SK-N-SH (cell line): Measurements from ENCODE around the gene ILK. TPM values are rescaled to one million over a fixed set of nuclear protein-coding genes. Genes with fewer than 3 reads are reported as not detected.

Source experiments
- CTCF ChIA-PET: fragments of 300-600, 350-600 bp; formaldehyde crosslinking; extraction: SDS; loops from one replicate; lab custom pipeline; 2021; lab: Yijun Ruan, JAX
- POLR2A ChIA-PET: fragments of 350-600 bp; sonication (Branson Sonifier 250); formaldehyde crosslinking; extraction: SDS; loops from one replicate; lab custom pipeline; 2020; ENCODE audit warnings: antibody characterized with exemption, inconsistent platforms; lab: Yijun Ruan, JAX
- DNase-seq: peaks from one replicate; pipeline ENCODE4 v3.0.0; 2012
- H2AFZ ChIP-seq: fragments of 200-600 bp; sonication (generic); 2 replicates; pipeline ENCODE4 v1.8.1; 2016; ENCODE audit warnings: antibody characterized with exemption, mild to moderate bottlenecking, low read depth
- H3F3A ChIP-seq: fragments of 200-600 bp; sonication (generic); replicated peaks from 2 replicates; pipeline ENCODE3; 2016; ENCODE audit warnings: antibody characterized with exemption, mild to moderate bottlenecking; ENCODE audit not compliant: insufficient read depth
- H3K27ac ChIP-seq, 2 experiments: fragments of 200-500 bp in 1 of 2; fragments of 200-600 bp in 1 of 2; sonication (Bioruptor generic) in 1 of 2; sonication (generic), shearing (Covaris generic) in 1 of 2; 2 replicates each; pipeline versions ENCODE4 v1.5.1 to v1.6.1; 2014 to 2016; ENCODE audit warnings: low read depth in 2 of 2, inconsistent platforms in 1 of 2, low read length in 1 of 2, mild to moderate bottlenecking in 1 of 2, mixed read lengths in 1 of 2
- H3K27me3 ChIP-seq: fragments of 200-600 bp; sonication (generic), shearing (Covaris generic); 2 replicates; pipeline ENCODE4 v1.6.1; 2016; ENCODE audit warnings: mixed run types; ENCODE audit not compliant: insufficient read depth
- H3K36me3 ChIP-seq, 2 experiments: fragments of 200-500 bp in 1 of 2; fragments of 200-600 bp in 1 of 2; sonication (Bioruptor generic) in 1 of 2; sonication (generic) in 1 of 2; replicated peaks in 1 of 2; 2 replicates each; pipeline versions ENCODE3 to v1.5.1; 2014 to 2016; ENCODE audit warnings: low read length in 1 of 2, mild to moderate bottlenecking in 1 of 2; ENCODE audit not compliant: insufficient read depth in 2 of 2, control insufficient read depth in 1 of 2
- H3K4me1 ChIP-seq, 2 experiments: fragments of 200-500 bp in 1 of 2; fragments of 200-600 bp in 1 of 2; sonication (Bioruptor generic) in 1 of 2; sonication (generic), shearing (Covaris generic) in 1 of 2; 2 replicates each; pipeline versions ENCODE4 v1.5.1 to v1.6.1; 2014 to 2016; ENCODE audit warnings: low read depth in 1 of 2, low read length in 1 of 2, mixed run types in 1 of 2; ENCODE audit not compliant: insufficient read depth in 2 of 2, control insufficient read depth in 1 of 2
- H3K4me2 ChIP-seq: fragments of 200-600 bp; sonication (generic), shearing (Covaris generic); 2 replicates; pipeline ENCODE4 v1.6.1; 2017; ENCODE audit warnings: mixed run types
- H3K4me3 ChIP-seq, 2 experiments: fragments of 200-500 bp in 1 of 2; fragments of 200-600 bp in 1 of 2; sonication (Bioruptor generic) in 1 of 2; sonication (generic), shearing (Covaris generic) in 1 of 2; 2 replicates each; pipeline versions ENCODE4 v1.5.1 to v1.8.1; 2014 to 2016; ENCODE audit warnings: low read depth in 2 of 2, inconsistent platforms in 1 of 2, low read length in 1 of 2, mild to moderate bottlenecking in 1 of 2, mixed read lengths in 1 of 2, moderate library complexity in 1 of 2
- H3K79me2 ChIP-seq: fragments of 200-600 bp; sonication (generic); 2 replicates; pipeline ENCODE4 v1.8.1; 2017; ENCODE audit warnings: mild to moderate bottlenecking; ENCODE audit not compliant: insufficient read depth
- H3K9ac ChIP-seq: fragments of 200-600 bp; sonication (generic); 2 replicates; pipeline ENCODE4 v1.6.1; 2017; ENCODE audit warnings: mixed run types
- H3K9me2 ChIP-seq: fragments of 200-600 bp; sonication (generic); 2 replicates; pipeline ENCODE4 v1.6.1; 2017; ENCODE audit warnings: mixed run types
- H3K9me3 ChIP-seq: fragments of 200-600 bp; sonication (generic); 2 replicates; pipeline ENCODE4 v1.6.1; 2017; ENCODE audit warnings: mixed run types, mild to moderate bottlenecking, moderate library complexity
- H4K20me1 ChIP-seq: fragments of 200-600 bp; sonication (generic); 2 replicates; pipeline ENCODE4 v1.6.1; 2017; ENCODE audit warnings: mild to moderate bottlenecking, mixed run types; ENCODE audit not compliant: insufficient read depth
- CHD2 ChIP-seq: fragments of 150-350 bp; IDR thresholded peaks from 2 replicates; pipeline ENCODE4 v1.6.1; 2018; ENCODE audit warnings: low read length; ENCODE audit not compliant: partially characterized antibody
- EP300 ChIP-seq, 2 experiments: IDR thresholded peaks; 2 replicates each; pipeline versions ENCODE4 v1.4.0 to v1.6.1; 2012; ENCODE audit warnings: borderline replicate concordance in 1 of 2, low read depth in 1 of 2, low read length in 1 of 2
- FOSL2 ChIP-seq: IDR thresholded peaks from 2 replicates; pipeline ENCODE4 v1.4.0; 2012; ENCODE audit warnings: low read depth, mild to moderate bottlenecking, moderate library complexity, borderline replicate concordance
- GABPA ChIP-seq: IDR thresholded peaks from 2 replicates; pipeline ENCODE4 v1.4.0; 2012; ENCODE audit warnings: low read depth, mild to moderate bottlenecking
- GATA2 ChIP-seq: sonication (generic); formaldehyde crosslinking; IDR thresholded peaks from 2 replicates; pipeline ENCODE4 v1.5.0; 2020; ENCODE audit warnings: mild to moderate bottlenecking, missing genetic modification reagents
- JUND ChIP-seq: IDR thresholded peaks from 2 replicates; pipeline ENCODE4 v1.4.0; 2012
- MXI1 ChIP-seq: IDR thresholded peaks from 2 replicates; pipeline ENCODE4 v1.6.1; 2012; ENCODE audit warnings: mild to moderate bottlenecking, low read depth, low read length, improper control_type of control experiment
- POLR2AphosphoS5 ChIP-seq: IDR thresholded peaks from 2 replicates; pipeline ENCODE4 v1.6.1; 2012; ENCODE audit warnings: low read depth, low read length
- SIN3A ChIP-seq: IDR thresholded peaks from 2 replicates; pipeline ENCODE4 v1.6.1; 2012; ENCODE audit warnings: low read depth, mild to moderate bottlenecking, low read length, moderate library complexity, borderline replicate concordance
- TAF1 ChIP-seq: IDR thresholded peaks from 2 replicates; pipeline ENCODE4 v1.6.1; 2012; ENCODE audit warnings: low read depth, mild to moderate bottlenecking, low read length, moderate library complexity, borderline replicate concordance
- TCF12 ChIP-seq: IDR thresholded peaks from 2 replicates; pipeline ENCODE4 v1.4.0; 2012
- USF1 ChIP-seq: IDR thresholded peaks from 2 replicates; pipeline ENCODE4 v1.4.0; 2012; ENCODE audit warnings: low read depth, borderline replicate concordance
- ZBTB33 ChIP-seq: IDR thresholded peaks from 2 replicates; pipeline ENCODE4 v1.4.0; 2012; ENCODE audit warnings: low read depth, borderline replicate concordance
- WGBS: methylation state at CpG from one replicate; pipeline ENCODE4 v1.1.6; 2017; ENCODE audit warnings: low lambda C conversion rate; 5-methylcytosine and 5-hydroxymethylcytosine counted together
- polyA plus RNA-seq, 3 experiments: library from polyadenylated mRNA; depleted of rRNA; stranded (reverse); fragments of >200 nt; gene quantifications; 2 replicates each; pipeline ENCODE4 v1.2.3, GENCODE V29; 2012

ILK gene
- polyA plus RNA-seq, 1 of the 3 experiments (the other 2 are of a cell fraction): 241 TPM

DNA sequence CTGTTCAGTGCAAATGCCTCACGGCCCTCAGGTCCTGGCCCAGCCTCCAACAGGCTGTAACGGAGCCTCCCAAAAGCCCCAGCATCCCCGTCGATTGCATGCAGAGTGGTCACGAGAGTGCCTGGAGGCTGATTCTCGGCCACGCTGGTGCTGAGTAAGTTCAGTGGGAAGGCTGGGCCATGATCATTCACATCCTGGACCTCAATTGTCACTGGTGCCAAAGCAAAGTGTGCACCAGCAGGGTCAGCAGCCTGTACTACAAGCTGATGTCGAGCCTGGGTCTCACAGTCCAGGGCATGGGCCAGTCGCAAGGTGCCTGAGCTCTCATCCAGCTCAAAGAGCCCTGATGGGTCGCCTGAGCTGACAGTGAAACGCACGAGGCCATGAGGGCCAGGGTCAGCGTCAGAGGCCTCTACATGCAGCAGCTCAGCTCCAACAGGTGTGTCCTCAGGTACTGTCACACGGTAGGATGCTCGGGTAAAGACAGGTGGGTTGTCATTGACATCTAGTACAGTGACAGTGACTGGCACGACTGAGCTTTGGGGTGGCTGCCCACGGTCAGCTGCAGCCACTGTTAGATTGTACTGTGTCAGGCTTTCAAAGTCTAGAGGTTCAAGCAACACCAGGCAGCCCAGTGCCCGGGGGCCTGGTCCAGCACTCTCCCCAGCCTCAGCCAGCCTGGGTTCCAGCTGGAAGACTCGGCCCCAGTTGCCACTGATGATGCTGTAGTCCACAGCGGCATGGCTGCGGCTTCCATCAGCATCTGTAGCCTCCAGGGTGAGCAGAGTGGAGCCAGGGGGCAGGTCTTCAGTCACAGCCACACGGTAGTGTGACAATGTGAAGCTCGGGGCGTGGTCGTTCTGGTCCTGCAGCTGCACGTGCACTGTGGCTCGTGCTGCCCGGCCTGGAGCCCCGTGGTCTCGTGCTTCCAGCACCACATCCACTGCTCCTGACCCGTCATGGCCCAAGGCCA, 20.1 kb downstream of the ILK start:
- Histone ChIP-seq H4K20me1 (no peaks in the 10 kb centered on the region), H3K27ac (no peak overlapping the region), H3K9ac (no peak overlapping the region), H3K9me2 (no peaks in the 10 kb centered on the region), H3K9me3 (no peaks in the 10 kb centered on the region), H3K4me2 (no peak overlapping the region), H3K36me3 (peaks cover 0 to 11% of the 10 kb centered on the region in 2 experiments), H3K4me3 (no peak overlapping the region), H3K79me2 (peaks cover 5% of the 10 kb centered on the region; the same call in 1 of the 2 replicates), H3K27me3 (no peaks in the 10 kb centered on the region), H3K4me1 (peaks cover 0 to 1% of the 10 kb centered on the region in 2 experiments; a peak in 2 of 4 replicates), H2AFZ (no peak overlapping the region), H3F3A (no peaks in the 10 kb centered on the region)
- WGBS: 76% methylated on average over 18 of the region's 31 CpGs
- POLR2A ChIA-PET: interaction anchor here (1.0 kb wide), 1 partner anchor 12 kb away, joined by 3 read pairs; no protein-coding TSS in a partner anchor
- no peak for TF ChIP-seq CHD2
- TF ChIP-seq TAF1: no peak
- TF ChIP-seq TCF12: no peak
- no peak for TF ChIP-seq EP300 (IDR thresholded peaks at IDR 0.05; ENCODE audit: borderline replicate concordance in 1 of 2, low read depth in 1 of 2, low read length in 1 of 2)
- TF ChIP-seq JUND: no peak
- TF ChIP-seq POLR2AphosphoS5: no peak
- no peak for TF ChIP-seq GABPA
- TF ChIP-seq MXI1: no peak
- TF ChIP-seq SIN3A: no peak
- TF ChIP-seq GATA2 (CRISPR knock-in tag): no peak
- no peak for TF ChIP-seq FOSL2
- TF ChIP-seq USF1: no peak
- no peak for TF ChIP-seq ZBTB33
- CTCF ChIA-PET: interaction anchor here (2.3 kb wide), 1 partner anchor 11 kb away, joined by 10 read pairs; the partner anchor contains the start of gene TAF10
- no peak for DNase-seq
